CD14-positive monocyte (primary cell): Measurements from ENCODE around the gene MAPK13. TPM values are rescaled to one million over a fixed set of nuclear protein-coding genes. Genes with fewer than 3 reads are reported as not detected.

Experiments
- DNase-seq, 3 donors: peaks; one replicate each; pipeline ENCODE4 v3.0.0-alpha.2; 2011 to 2022
- H2AFZ ChIP-seq: 2 replicates; pipeline ENCODE4 v1.6.0; 2012; ENCODE audit warnings: mild to moderate bottlenecking, low read depth, low read length, inconsistent platforms; ENCODE audit not compliant: insufficient read depth, poor library complexity, severe bottlenecking
- H3K27ac ChIP-seq, 2 donors: 1 replicate in 1 of 2; 2 replicates in 1 of 2; pipeline ENCODE4 v1.5.1; 2012 to 2013; ENCODE audit warnings: low read length in 2 of 2, control low read depth in 1 of 2, inconsistent platforms in 1 of 2, low read depth in 1 of 2, mild to moderate bottlenecking in 1 of 2
- H3K27me3 ChIP-seq, 2 donors: one replicate each; pipeline versions ENCODE4 v1.6.0 to v1.6.1; 2011 to 2013; ENCODE audit warnings: low read length in 2 of 2; ENCODE audit not compliant: control insufficient read depth in 2 of 2, insufficient read depth in 2 of 2
- H3K36me3 ChIP-seq, 2 donors: replicated peaks in 1 of 2; 1 replicate in 1 of 2; 2 replicates in 1 of 2; pipeline versions ENCODE4 v1.5.1 to v1.6.1; 2012 to 2013; ENCODE audit warnings: low read length in 2 of 2, control low read depth in 1 of 2, inconsistent platforms in 1 of 2, mild to moderate bottlenecking in 1 of 2; ENCODE audit not compliant: insufficient read depth in 2 of 2, control insufficient read depth in 1 of 2
- H3K4me1 ChIP-seq, 2 donors: 1 replicate in 1 of 2; 2 replicates in 1 of 2; pipeline versions ENCODE4 v1.5.1 to v1.6.1; 2012 to 2013; ENCODE audit warnings: low read length in 2 of 2, control low read depth in 1 of 2, inconsistent platforms in 1 of 2, mild to moderate bottlenecking in 1 of 2, moderate library complexity in 1 of 2; ENCODE audit not compliant: insufficient read depth in 2 of 2, control insufficient read depth in 1 of 2
- H3K4me2 ChIP-seq: replicated peaks from 2 replicates; pipeline ENCODE3; 2012; ENCODE audit warnings: low read length, moderate library complexity, mild to moderate bottlenecking; ENCODE audit not compliant: poor library complexity, severe bottlenecking; ENCODE audit errors: extremely low read depth
- H3K4me3 ChIP-seq, 3 experiments: fragments of 200-600 bp in 1 of 3; sonication (generic) in 1 of 3; replicated peaks in 1 of 3; 1 replicate in 2 of 3; 2 replicates in 1 of 3; pipeline ENCODE4 v1.5.1; 2011 to 2013; ENCODE audit warnings: low read length in 3 of 3, mild to moderate bottlenecking in 3 of 3, control low read depth in 2 of 3, low read depth in 2 of 3, inconsistent platforms in 1 of 3, moderate library complexity in 1 of 3
- H3K79me2 ChIP-seq: 2 replicates; pipeline ENCODE4 v1.6.0; 2012; ENCODE audit warnings: mild to moderate bottlenecking, control low read depth, inconsistent platforms, low read length, moderate library complexity; ENCODE audit not compliant: insufficient read depth
- H3K9ac ChIP-seq: 2 replicates; pipeline ENCODE4 v1.6.0; 2017; ENCODE audit warnings: low read length, mild to moderate bottlenecking; ENCODE audit not compliant: insufficient read depth, poor library complexity, severe bottlenecking
- H3K9me3 ChIP-seq, 2 donors: replicated peaks in 1 of 2; 1 replicate in 1 of 2; 2 replicates in 1 of 2; pipeline versions ENCODE4 v1.5.1 to v1.6.1; 2012 to 2013; ENCODE audit warnings: low read length in 2 of 2, control low read depth in 1 of 2; ENCODE audit not compliant: control insufficient read depth in 1 of 2, insufficient read depth in 1 of 2
- H4K20me1 ChIP-seq: 2 replicates; pipeline ENCODE4 v1.6.0; 2012; ENCODE audit warnings: mild to moderate bottlenecking, low read length, control low read depth, moderate library complexity; ENCODE audit not compliant: insufficient read depth
- H3K27ac Mint-ChIP-seq, 7 donors: one replicate each; pipeline ENCODE4 v1.8.0; 2020; ENCODE audit warnings: mild to moderate bottlenecking in 7 of 7, mixed read lengths in 7 of 7, moderate library complexity in 6 of 7, inconsistent platforms in 2 of 7
- H3K27me3 Mint-ChIP-seq, 3 donors: one replicate each; pipeline ENCODE4 v1.8.0; 2021 to 2022; ENCODE audit warnings: low read depth in 3 of 3, mild to moderate bottlenecking in 3 of 3, mixed read lengths in 3 of 3, moderate library complexity in 3 of 3, inconsistent platforms in 1 of 3
- H3K36me3 Mint-ChIP-seq, 2 donors: one replicate each; pipeline ENCODE4 v1.8.0; 2020; ENCODE audit warnings: mixed read lengths in 2 of 2, inconsistent platforms in 1 of 2, mild to moderate bottlenecking in 1 of 2
- H3K4me1 Mint-ChIP-seq: one replicate; pipeline ENCODE4 v1.8.0; 2020; ENCODE audit warnings: mild to moderate bottlenecking, mixed read lengths
- H3K4me3 Mint-ChIP-seq, 2 donors: one replicate each; pipeline ENCODE4 v1.8.0; 2020; ENCODE audit warnings: mild to moderate bottlenecking in 2 of 2, mixed read lengths in 2 of 2, moderate library complexity in 1 of 2
- H3K9me3 Mint-ChIP-seq, 7 donors: one replicate each; pipeline ENCODE4 v1.8.0; 2020 to 2022; ENCODE audit warnings: mixed read lengths in 7 of 7, mild to moderate bottlenecking in 6 of 7, moderate library complexity in 6 of 7, inconsistent platforms in 2 of 7
- WGBS: methylation state at CpG from one replicate; pipeline ENCODE4 v1.1.5; 2013; ENCODE audit warnings: missing lambda C conversion rate; ENCODE audit not compliant: insufficient coverage; 5-methylcytosine and 5-hydroxymethylcytosine counted together
- intact Hi-C, 2 donors: fragments of 100-400 bp; cut with micrococcal nuclease; formaldehyde crosslinking; loops; one replicate each; pipeline versions ENCODE4 v1.15.0 to v1.15.1; 2023
- polyA plus RNA-seq, 3 donors: library from polyadenylated mRNA; depleted of rRNA in 1 of 3; unstranded in 2 of 3; stranded (reverse) in 1 of 3; fragments of 300-500 nt in 2 of 3; fragments of >200 nt in 1 of 3; fragmentation: Illumina TruSeq in 2 of 3; gene quantifications; 1 replicate in 2 of 3; 2 replicates in 1 of 3; pipeline ENCODE4 v1.2.3, GENCODE V29; 2012 to 2021
- TF ChIP-seq, protein P1 (sequence below): fragments of 200-600 bp; IDR thresholded peaks from one replicate; pipeline ENCODE4 v1.8.0; 2022; ENCODE audit warnings: antibody characterized with exemption, mild to moderate bottlenecking

Gene MAPK13
- polyA plus RNA-seq, 3 donors = 0.88 to 9.8 (median 2.4) TPM

- H3K4me1 Mint-ChIP-seq = peaks cover 69% of the 10 kb centered on the region
- H3K27ac Mint-ChIP-seq = peak overlapping the region; percentile 37 to 100 (median 98)
- no peak overlapping the region for H3K4me3 Mint-ChIP-seq
- Histone ChIP-seq H4K20me1 (peaks cover 58% of the 10 kb centered on the region), H3K9me3 (no peaks in the 10 kb centered on the region), H2AFZ (no peak overlapping the region), H3K4me1 (peaks cover 56 to 79% of the 10 kb centered on the region in 2 donors), H3K36me3 (peaks cover 13 to 58% of the 10 kb centered on the region in 2 donors), H3K27me3 (no peaks in the 10 kb centered on the region), H3K4me3 (no peak overlapping the region), H3K79me2 (peaks cover 10% of the 10 kb centered on the region), H3K9ac (no peak overlapping the region), H3K27ac (peak overlapping the region in 1 of 2 donors; percentile 97), H3K4me2 (no peak overlapping the region)
- peaks cover 48 to 63% of the 10 kb centered on the region in 2 donors for H3K36me3 Mint-ChIP-seq
- no peak for DNase-seq
- H3K27me3 Mint-ChIP-seq = no peaks in the 10 kb centered on the region
- intact Hi-C loops = no loop called here
- WGBS = 100% methylated on average over 2 of the region's 3 CpGs
- H3K9me3 Mint-ChIP-seq = peaks cover 0 to 2% (median 0%) of the 10 kb centered on the region in 7 donors
- TF ChIP-seq, protein P1, sequence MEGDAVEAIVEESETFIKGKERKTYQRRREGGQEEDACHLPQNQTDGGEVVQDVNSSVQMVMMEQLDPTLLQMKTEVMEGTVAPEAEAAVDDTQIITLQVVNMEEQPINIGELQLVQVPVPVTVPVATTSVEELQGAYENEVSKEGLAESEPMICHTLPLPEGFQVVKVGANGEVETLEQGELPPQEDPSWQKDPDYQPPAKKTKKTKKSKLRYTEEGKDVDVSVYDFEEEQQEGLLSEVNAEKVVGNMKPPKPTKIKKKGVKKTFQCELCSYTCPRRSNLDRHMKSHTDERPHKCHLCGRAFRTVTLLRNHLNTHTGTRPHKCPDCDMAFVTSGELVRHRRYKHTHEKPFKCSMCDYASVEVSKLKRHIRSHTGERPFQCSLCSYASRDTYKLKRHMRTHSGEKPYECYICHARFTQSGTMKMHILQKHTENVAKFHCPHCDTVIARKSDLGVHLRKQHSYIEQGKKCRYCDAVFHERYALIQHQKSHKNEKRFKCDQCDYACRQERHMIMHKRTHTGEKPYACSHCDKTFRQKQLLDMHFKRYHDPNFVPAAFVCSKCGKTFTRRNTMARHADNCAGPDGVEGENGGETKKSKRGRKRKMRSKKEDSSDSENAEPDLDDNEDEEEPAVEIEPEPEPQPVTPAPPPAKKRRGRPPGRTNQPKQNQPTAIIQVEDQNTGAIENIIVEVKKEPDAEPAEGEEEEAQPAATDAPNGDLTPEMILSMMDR = no peak
These were observed 14.0 kb upstream of the MAPK13 start for GRCh38 chr6:36116066-36116864.

GRCh38 chr6:36116943-36117342 is 13.4 kb upstream of the MAPK13 start:
- Histone ChIP-seq H2AFZ (no peak overlapping the region), H3K79me2 (peaks cover 8% of the 10 kb centered on the region), H4K20me1 (peaks cover 57% of the 10 kb centered on the region), H3K27me3 (no peaks in the 10 kb centered on the region), H3K9me3 (no peaks in the 10 kb centered on the region), H3K4me1 (peaks cover 62 to 85% of the 10 kb centered on the region in 2 donors), H3K27ac (peak overlapping the region in 1 of 2 donors; percentile 97), H3K36me3 (peaks cover 8 to 51% of the 10 kb centered on the region in 2 donors), H3K4me2 (no peak overlapping the region), H3K4me3 (no peak overlapping the region), H3K9ac (no peak overlapping the region)
- TF ChIP-seq, protein P1 = no peak
- DNase-seq = no peak
- H3K36me3 Mint-ChIP-seq = peaks cover 43 to 60% of the 10 kb centered on the region in 2 donors
- 100% methylated on average over 1 of the region's 2 CpGs for WGBS
- H3K9me3 Mint-ChIP-seq = peaks cover 0 to 2% (median 0%) of the 10 kb centered on the region in 7 donors
- no peaks in the 10 kb centered on the region for H3K27me3 Mint-ChIP-seq
- H3K27ac Mint-ChIP-seq = peak overlapping the region; percentile 98 to 100 (median 99)
- peaks cover 76% of the 10 kb centered on the region for H3K4me1 Mint-ChIP-seq
- H3K4me3 Mint-ChIP-seq = no peak overlapping the region
- intact Hi-C loops = no loop called here
